Measurements from ENCODE around the gene GCKR. TPM values are rescaled to one million over a fixed set of nuclear protein-coding genes. Genes with fewer than 3 reads are reported as not detected.

GCKR gene
- total RNA-seq, 1 experiment from 2014 or later = not detected

- DNase-seq (ENCODE audit: low spot score) = no peak
- TF ChIP-seq CTCF (conservative IDR thresholded peaks at IDR 0.05; ENCODE audit: low read depth, low read length) (no peak), EZH2 (IDR thresholded peaks at IDR 0.05; ENCODE audit: borderline replicate concordance, low read depth, low read length, poor library complexity, severe bottlenecking) (no peak)
- Histone ChIP-seq H3K36me3 (ENCODE audit: insufficient read depth, low read length, poor library complexity, severe bottlenecking) (no peaks in the 10 kb centered on the region), H3K4me1 (ENCODE audit: insufficient read depth, low read length, poor library complexity, severe bottlenecking) (no peaks in the 10 kb centered on the region), H3K9me3 (ENCODE audit: low read depth, low read length, poor library complexity, severe bottlenecking) (no peaks in the 10 kb centered on the region), H3K27ac (ENCODE audit: low read depth, low read length, poor library complexity, severe bottlenecking) (no peak overlapping the region), H3K4me3 (ENCODE audit: low read depth, low read length, poor library complexity, severe bottlenecking) (no peak overlapping the region), H3K27me3 (replicated peaks; ENCODE audit: insufficient read depth, low read depth, low read length, poor library complexity) (peaks cover 14% of the 10 kb centered on the region)
- POLR2A ChIA-PET (ENCODE audit: low non-redundant PET) = no interaction called here
- BruUV-seq (replicated peaks) = no TSS peak
- intact Hi-C loops (cut with micrococcal nuclease; ENCODE audit: unreplicated experiment) = no loop called here
- CTCF ChIA-PET = no interaction called here
Measured at GRCh38 chr2:27502142-27502541, 5.5 kb downstream of the GCKR start.

GRCh38 chr2:27506587-27506986, 9.9 kb downstream of the GCKR start:
- no peak for DNase-seq (ENCODE audit: low spot score)
- ChIA-PET CTCF (no interaction called here), POLR2A (ENCODE audit: low non-redundant PET) (no interaction called here)
- H3K4me3 ChIP-seq (ENCODE audit: low read depth, low read length, poor library complexity, severe bottlenecking) = no peak overlapping the region
- TF ChIP-seq CTCF (conservative IDR thresholded peaks at IDR 0.05; ENCODE audit: low read depth, low read length) = no peak
- no peaks in the 10 kb centered on the region for H3K4me1 ChIP-seq (ENCODE audit: insufficient read depth, low read length, poor library complexity, severe bottlenecking)
- no peaks in the 10 kb centered on the region for H3K9me3 ChIP-seq (ENCODE audit: low read depth, low read length, poor library complexity, severe bottlenecking)
- no TSS peak for BruUV-seq (replicated peaks)
- H3K27ac ChIP-seq (ENCODE audit: low read depth, low read length, poor library complexity, severe bottlenecking) = no peak overlapping the region
- no peaks in the 10 kb centered on the region for H3K36me3 ChIP-seq (ENCODE audit: insufficient read depth, low read length, poor library complexity, severe bottlenecking)
- no peaks in the 10 kb centered on the region for H3K27me3 ChIP-seq (replicated peaks; ENCODE audit: insufficient read depth, low read depth, low read length, poor library complexity)
- intact Hi-C loops (cut with micrococcal nuclease; ENCODE audit: unreplicated experiment) = no loop called here

GRCh38 chr2:27507293-27507692, 10.7 kb downstream of the GCKR start:
- H3K9me3 ChIP-seq (ENCODE audit: low read depth, low read length, poor library complexity, severe bottlenecking) = no peaks in the 10 kb centered on the region
- no peak for DNase-seq (ENCODE audit: low spot score)
- no peak overlapping the region for H3K4me3 ChIP-seq (ENCODE audit: low read depth, low read length, poor library complexity, severe bottlenecking)
- no peaks in the 10 kb centered on the region for H3K27me3 ChIP-seq (replicated peaks; ENCODE audit: insufficient read depth, low read depth, low read length, poor library complexity)
- H3K36me3 ChIP-seq (ENCODE audit: insufficient read depth, low read length, poor library complexity, severe bottlenecking) = no peaks in the 10 kb centered on the region
- H3K4me1 ChIP-seq (ENCODE audit: insufficient read depth, low read length, poor library complexity, severe bottlenecking) = no peaks in the 10 kb centered on the region
- no TSS peak for BruUV-seq (replicated peaks)
- H3K27ac ChIP-seq (ENCODE audit: low read depth, low read length, poor library complexity, severe bottlenecking) = no peak overlapping the region
- ChIA-PET CTCF (no interaction called here), POLR2A (ENCODE audit: low non-redundant PET) (no interaction called here)
- TF ChIP-seq CTCF (conservative IDR thresholded peaks at IDR 0.05; ENCODE audit: low read depth, low read length) (no peak), EZH2 (IDR thresholded peaks at IDR 0.05; ENCODE audit: borderline replicate concordance, low read depth, low read length, poor library complexity, severe bottlenecking) (no peak)
- intact Hi-C loops (cut with micrococcal nuclease; ENCODE audit: unreplicated experiment) = no loop called here

All from A673 (cell line).